Iris pigment epithelial cell (primary cell): ENCODE results near the gene C6orf136.
A peak's percentile ranks its signal among the peaks of the same experiment; 100 is the strongest.

Experiments
- DNase-seq: peaks from one replicate; pipeline ENCODE4 v3.0.0-alpha.2; 2011; ENCODE audit warnings: low read depth

The C6orf136 gene

DNA sequence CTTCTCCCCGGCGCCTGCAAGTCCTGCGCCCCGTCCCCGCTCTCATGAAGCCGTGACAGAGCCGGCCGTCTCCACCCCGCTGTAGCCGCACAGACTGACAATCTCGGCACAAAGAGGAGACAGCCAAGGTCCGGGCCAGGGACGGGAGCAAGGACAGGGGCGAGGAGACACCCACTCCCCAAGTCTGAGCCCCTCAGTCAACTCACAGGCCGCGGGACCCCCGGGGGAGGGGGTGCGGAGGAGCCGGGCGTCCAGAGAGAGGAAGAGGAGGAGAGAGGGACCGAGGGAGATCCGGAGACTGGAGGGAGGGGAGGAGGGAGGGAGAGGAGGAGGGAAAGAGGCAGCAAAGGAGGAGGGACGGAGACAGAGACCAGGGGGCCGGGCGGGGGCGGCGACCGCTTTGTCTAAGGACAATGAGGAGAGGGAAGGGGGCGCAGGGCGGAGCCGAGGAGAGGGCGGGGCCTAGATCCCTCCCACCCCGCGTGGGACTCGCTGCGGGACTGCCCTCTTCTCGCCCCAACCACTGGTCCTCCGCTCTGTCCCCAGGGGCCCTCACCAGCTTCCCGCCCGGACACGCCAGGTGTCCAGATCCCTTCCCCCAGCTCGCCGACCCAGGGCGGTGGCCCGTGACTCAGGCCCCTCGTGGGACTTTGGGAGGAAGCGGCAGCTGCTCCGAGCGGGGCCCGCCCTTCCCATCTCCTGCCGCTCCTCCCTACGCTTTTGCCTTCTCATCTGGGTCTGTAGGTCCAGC is 40.1 kb downstream of the C6orf136 start:
- peak; percentile 92 for DNase-seq

DNA sequence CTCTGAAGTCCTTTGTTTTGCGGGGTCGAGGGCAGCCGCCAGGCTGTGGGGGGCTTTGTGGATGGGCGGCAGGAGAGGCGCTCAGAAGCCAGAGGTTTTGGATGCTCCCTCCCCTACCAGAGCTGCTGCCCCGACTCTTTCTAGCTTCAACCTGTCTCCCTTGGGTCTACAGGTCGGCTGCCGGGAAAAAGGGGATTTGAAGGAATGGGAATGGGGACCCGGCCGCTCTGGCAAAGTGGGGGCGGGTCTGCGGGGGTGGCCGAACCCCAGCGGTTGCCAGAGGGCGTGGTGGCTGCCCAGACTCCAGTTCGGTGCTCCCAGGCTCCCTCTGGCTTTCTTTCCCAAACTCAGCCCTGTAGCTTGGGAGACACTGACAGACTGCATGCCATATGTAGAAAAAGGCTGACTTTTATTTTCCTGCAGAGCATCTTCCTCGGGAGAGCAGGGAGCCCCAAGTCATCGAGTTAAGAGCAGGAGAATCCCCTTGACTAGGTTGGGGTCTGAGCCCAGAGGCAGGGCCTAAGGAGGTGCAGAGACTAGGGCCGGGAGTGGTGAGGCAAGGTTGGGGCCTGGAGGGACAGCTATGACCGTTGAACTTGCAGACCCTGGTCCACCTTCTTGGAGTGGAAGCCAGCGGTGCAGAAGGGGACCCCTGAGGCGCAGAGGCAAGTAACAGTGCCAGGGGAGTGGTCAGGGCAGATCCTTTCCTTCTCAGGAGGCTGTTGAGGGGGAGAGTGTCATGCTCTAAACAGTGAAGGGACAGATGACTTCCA is 40.9 kb downstream of the C6orf136 start:
- peak; percentile 44 for DNase-seq

DNA sequence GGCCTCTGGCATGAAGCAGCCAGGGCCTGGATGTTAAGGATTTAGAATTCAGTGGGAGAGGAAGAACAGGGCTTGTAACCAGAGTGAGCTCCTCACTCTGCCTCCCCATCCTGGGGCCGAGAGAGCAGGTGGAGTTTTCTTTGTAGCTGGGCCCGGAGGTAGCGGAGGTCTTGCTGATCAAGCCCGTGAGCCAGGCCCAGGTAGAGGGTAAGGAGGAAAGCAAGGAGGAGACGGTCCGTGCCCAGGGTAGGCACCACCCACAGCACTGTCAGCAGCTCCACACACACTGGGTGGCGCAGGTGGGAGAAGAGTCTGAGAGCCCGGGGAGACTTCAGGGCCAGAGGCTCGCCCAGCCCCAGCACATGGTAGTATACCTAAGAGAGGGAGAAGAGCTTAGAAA is 41.6 kb downstream of the C6orf136 start:
- DNase-seq, result no peak

DNA sequence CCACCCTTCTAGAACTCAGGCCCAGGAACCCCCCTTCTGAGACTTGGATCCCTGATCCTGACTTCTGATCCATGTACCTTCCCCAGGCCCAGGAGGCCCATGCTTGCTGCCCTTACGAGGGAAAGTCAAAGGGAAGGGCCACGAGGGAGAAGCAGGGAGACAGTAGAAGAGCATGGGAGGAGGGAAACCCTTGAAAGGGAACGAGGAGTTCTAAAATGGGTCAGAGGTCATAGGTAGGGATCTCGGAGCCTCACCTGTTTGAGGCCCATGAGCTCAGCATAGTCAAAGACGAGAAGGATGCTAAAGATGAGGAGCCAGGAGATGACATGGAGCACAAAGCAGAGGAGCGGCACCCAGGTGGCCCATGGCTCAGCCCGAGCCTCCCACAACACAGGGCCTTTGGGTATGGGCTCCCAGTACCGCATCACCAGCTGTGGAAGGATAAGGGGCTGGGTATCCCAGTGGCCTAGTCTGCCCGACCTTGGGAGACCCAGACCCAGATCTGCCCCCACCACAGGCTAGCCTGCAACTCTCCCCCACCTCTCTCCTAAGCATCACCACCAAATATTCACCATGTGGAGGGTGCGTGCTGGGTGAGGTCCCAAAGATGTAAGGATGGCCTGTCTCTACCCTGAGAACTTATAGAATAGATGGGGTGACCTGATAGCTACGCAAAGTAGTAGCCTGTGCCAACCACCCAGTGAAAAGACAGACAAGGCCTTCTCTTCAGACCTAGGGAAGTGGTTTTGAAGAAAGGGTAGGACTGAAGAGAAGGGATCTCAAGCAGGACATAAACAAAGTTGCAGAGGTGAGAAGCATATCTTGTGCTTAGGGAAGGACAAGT is 42.3 kb downstream of the C6orf136 start:
- DNase-seq, result no peak

- no peak for DNase-seq
Measured at GRCh38 chr6:30689985-30690384, 43.1 kb downstream of the C6orf136 start.

GRCh38 chr6:30690403-30691207 is 43.7 kb downstream of the C6orf136 start, which contains the start of gene NRM:
Gene NRM (minus strand): TSS chr6:30690984. CDS start chr6:30690974, 10 bp downstream.
- DNase-seq, result peak; percentile 71

DNA sequence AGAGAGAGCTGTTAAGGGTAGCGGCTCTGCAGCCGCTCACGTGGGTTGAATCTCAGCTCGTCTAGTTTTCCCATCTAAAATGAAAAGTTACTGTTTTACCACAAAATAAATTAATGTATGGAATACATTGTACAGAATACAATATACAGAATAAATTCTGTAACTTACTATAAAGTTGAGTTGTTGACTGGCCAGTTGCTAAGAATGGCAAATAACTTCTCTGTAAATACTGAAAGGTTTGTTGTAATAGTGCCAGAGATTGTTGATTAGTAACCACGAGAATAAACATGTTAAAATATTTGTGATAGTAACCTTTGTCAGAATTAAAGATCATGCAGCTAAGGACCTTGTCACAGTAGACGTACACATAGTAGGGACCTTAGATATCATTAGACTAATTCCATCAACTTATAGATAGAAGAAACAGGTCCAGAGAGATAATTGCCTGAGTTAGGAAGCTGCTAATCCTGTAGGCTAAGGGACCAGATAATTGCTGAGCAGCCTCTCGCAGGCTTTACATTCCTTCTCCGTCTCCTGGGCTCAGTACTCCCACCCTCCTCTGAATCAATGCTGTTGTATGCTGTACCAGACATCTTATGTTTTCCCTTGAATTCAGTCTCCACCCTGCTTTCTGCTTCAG is 44.4 kb downstream of the C6orf136 start:
- DNase-seq, result no peak

- no peak for DNase-seq
Measured at GRCh38 chr6:30696432-30696831, 49.5 kb downstream of the C6orf136 start.

DNA sequence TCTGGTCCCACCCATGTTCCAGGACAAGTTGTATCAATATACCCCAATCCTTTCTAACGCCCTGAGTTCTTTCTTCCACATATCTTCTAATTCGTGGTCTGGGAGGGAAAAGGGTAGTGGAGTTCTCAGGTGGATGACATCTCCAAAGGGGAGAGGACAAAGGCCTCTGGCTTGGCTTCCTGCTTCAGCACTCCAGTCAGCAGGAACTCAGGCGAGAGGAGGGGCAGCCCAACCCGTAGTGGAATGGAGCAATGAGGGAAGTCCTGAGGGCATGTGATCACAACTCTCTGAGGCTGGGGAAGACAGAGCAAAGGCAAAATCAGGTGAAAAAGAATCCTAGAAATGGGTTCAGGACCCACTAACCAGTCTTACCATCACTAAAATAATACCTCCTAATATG is 53.4 kb downstream of the C6orf136 start:
- DNase-seq, result no peak
